Activated CD8-positive, alpha-beta memory T cell treated with anti-CD3 and anti-CD28 coated beads, Interleukin-2, amount 50 U/mL, for 1 hour (primary cell): Measurements from ENCODE around the gene LARGE1.
"Not testable (repeated sequence)": the region's sequence is repeated elsewhere in the genome, so short reads cannot be mapped to it uniquely, and the experiment has no call there.

Source experiments
- DNase-seq: peaks from one replicate; pipeline ENCODE4 v3.0.0-alpha.2; 2020; ENCODE audit errors: extremely low read depth

Gene LARGE1

DNA sequence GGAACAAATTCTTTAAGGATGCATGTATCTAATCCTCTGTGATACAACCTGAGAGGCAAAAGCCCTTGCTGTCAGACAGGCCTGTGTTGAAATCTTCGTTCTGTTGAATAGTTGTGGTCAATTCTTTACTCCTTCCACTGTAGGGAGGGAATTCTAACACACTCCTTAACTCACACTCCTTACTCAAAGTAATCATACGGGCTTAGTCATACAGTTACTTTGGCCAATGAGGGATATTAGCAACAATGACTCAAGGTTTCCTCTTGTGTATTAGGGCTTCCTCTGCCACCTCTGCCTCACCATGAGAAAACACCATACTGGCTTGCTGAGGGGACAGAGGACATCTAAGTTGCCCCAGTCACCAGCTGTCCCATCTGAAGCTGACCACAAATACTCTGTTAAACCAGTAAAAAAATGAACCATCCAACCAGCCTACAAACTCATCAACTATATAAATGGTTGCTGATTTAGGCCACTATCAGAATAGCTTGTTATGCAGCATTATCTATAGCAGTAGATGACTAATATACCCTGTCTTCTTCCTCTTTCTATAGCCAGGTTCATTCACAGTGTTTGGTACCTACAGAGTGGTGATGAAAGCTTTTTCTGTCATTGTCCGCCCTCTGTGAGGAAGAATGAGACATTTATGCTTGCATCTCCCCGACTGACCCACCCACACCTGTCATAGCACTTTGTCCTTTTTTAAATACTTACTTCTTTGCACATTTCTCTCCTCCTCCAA, 539.3 kb downstream of the LARGE1 start:
- DNase-seq = no peak

DNA sequence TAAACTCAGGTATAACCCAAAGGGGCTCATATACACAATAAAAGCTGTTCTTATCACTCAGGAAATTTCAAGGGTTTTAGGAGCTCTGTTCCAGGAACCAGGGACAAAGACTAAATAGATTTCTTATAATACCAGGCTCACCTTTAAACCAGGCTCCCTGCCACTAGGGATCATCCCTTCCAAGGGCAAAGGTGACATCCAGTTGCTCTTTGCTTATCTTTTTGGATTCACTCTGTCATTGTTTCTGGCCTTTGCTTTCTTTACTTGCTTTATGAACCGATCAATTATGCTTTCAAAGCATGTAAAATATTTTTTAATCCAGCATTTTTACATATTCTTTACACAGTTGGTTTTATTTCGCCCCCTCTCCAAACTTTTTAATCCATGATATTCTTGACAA, 540.4 kb downstream of the LARGE1 start:
- DNase-seq = no peak

DNA sequence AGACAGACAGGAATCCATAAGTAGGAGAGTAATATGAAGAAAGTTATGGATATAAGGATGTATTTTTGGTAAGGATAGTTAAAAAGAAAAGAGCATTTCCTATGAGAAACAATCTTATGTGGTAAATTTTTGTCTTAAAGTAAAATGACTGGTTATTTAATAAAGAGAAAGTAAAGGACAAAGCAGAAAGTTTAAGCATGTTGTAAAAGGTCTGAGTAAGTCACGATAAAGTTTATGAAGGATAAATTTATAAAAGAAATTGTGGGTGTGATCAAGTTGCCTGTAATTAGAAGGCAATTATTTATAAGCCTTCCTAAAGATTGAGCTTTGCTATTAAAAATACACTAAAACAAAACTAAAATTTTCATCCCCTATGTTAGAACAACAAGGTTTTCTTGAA, 547.4 kb downstream of the LARGE1 start:
- DNase-seq = no peak

DNA sequence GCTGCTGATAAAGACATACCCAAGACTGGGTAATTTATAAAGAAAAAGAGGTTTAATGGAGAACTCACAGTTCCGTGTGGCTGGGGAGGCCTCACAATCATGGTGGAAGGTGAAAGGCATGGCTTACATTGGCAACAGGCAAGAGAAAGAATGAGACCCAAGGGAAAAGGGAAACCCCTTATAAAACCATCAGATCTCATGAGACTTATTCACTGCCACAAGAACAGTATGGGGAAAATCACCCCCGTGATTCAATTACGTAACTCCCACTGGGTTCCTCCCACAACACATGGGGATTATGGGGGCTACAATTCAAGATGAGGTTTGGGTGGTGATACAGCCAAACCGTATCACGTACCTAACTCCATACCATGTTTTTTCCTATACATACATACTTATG, 557.0 kb downstream of the LARGE1 start:
- not testable (repeated sequence) for DNase-seq

DNA sequence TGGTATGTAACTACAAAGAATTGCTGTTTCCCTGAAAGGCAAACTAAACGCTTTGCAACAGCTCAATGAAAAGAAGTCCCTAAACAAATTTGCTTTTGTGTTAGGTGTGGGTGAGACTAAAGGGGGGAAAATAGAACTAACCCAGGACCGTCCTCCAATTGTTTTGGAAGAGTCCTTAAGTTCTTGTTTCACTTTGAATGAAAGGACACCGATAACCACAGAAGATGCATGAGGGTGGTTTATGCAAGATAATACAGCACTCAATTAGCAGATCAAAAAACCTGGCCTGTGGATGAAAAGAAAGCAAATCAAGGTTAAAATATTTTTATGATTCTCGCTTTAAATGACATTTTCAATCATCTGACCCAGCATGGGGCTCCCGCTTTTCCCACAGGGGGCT, 557.6 kb downstream of the LARGE1 start:
- no peak for DNase-seq

DNA sequence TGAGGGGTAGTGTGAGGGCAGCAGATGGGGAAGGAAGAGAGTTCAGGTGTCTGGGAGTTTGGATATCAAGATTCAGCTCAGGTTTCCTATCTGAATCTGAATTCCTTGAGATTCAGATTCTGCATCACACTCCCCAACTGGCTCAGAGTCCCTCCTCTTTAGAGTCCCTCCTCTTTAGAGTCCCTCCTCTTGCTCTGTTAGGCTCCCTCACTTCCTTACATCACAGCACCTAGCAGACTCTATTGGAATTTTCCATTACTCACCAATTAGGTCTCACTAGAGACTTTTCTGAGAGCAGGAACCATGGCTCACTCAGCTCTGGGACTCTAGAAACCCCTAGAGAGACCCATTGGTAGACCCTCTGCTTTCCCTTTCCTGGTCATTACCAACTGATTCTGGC, 558.7 kb downstream of the LARGE1 start:
- no peak for DNase-seq

DNA sequence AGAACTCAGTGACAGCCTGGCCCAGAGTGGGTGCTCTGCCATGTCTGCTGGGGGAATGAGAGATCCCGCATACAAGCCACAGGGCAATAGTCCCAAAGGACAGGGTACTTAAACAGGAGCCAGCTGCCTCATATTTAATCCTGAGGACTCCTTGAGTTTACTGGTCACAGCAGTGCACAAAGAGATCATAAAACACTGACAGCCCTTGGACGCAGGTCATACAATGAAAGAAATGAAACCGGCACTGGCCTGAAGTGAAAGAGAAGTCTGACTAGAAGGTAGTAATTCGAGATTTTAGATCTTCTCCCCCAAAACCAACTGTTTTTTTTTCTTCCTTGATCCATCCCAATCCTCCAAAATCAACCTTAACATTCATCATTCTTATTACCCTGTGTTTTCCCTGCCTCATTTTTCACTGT, 562.3 kb downstream of the LARGE1 start:
- DNase-seq = no peak

DNA sequence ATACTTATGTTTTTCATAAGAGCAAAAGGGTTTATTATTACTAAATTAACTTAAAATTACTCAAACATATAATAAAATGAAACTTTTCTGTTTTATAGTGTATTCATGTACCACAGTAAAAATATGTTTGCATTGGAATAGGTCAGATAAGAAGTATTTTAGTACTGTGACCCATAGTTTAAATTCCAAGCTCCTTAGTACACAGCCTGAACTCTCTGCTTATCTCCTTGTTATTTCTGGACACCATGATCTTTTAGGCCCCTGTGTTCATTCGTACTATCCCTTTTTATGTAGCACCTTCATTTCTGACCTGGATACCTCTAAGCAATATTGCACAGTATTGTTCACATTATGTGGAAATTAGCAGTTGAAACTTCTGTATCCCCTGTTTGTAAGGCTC, 565.3 kb downstream of the LARGE1 start:
- no peak for DNase-seq

DNA sequence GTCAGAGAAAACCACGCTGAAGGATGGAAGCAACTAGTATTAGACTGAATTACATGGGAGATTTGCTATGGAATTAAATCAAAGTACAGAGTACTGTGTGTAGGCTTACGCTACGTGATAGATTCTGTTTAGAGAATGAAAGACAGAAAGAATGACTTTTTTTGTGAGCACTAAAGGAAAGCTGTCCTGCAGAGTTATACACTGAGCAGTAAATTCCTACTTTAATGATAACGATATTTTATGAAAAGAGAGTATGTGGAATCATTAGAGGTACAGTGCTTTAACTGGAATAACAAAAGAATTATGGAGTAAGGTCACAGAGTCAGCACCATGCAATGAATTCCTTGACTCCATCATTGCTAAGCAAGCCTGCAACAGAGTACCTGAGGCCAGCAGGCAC, 566.8 kb downstream of the LARGE1 start:
- DNase-seq = no peak

DNA sequence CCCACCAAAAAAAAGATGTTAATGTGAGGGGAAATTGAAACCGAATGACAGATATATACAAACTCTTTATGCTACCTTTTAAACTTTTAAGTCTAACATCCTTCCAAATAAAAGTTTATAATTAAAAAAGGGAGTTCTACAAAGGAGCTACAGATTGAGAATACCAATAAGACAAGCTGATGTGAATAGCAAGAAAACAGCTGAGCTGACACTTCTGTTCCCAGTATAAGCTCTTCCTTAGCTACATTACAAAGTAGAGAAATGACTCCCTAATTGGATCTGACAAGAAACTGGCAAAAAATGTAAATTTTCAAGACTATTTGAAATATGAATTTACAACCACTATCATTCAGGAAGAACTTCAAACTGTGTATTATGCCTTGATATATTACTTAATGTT, 567.5 kb downstream of the LARGE1 start:
- no peak for DNase-seq

DNA sequence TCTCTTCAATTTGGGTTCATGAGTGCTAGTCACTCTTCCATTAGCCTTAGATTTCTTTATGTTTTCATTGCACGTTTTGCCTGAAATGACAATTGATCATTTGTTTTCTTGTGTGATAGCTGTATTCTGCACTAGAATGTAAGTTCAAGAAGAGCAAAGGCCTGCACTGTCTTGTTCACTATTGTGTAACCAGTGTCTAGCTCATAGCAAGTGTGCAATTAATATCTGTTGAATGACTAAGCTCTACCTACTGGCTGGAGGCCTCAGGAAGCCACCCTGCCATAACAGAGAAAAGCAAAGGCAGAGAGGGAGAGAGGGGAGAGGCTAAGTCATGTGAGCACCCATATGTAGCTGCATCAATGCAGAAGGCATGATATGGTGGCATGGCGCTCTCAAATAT, 569.3 kb downstream of the LARGE1 start:
- DNase-seq = no peak

DNA sequence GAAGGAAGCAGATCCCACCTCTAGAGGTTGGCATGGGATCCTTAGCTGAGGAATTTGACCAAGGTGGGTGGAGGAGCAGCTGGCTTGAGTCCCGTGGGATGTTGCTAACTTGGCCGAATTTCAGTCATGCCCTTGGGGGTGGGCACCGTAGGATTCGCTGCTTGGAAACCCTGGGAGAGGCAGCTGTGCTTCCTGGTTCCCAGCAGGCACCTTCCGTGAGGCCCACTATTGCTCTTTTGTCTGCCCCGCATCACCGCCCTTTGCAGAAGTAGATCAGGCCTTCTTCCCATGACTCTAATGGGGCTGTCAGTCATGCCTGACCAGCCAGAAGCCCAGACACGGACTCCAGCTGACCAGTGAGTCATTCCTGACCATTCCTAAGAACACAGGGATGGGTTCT, 569.8 kb downstream of the LARGE1 start:
- no peak for DNase-seq

DNA sequence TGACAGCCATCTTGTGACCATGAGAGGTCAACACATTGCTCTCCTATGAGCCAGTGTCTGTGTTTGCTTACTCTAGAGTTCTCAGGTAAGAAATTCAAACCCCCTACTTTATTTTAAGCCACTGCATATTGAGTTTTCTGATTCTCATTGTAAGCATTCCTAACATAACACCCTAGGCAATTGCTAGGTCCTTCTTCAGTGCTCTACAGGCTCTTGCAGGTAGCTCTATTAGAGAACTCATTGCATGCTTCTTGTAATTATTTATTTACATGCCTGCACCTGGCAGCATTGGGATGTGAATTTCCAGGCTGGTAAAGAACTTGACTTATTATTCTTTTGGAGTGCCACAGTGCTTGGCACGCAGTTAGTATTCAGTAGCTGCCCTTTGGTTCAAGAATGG, 573.3 kb downstream of the LARGE1 start:
- no peak for DNase-seq

DNA sequence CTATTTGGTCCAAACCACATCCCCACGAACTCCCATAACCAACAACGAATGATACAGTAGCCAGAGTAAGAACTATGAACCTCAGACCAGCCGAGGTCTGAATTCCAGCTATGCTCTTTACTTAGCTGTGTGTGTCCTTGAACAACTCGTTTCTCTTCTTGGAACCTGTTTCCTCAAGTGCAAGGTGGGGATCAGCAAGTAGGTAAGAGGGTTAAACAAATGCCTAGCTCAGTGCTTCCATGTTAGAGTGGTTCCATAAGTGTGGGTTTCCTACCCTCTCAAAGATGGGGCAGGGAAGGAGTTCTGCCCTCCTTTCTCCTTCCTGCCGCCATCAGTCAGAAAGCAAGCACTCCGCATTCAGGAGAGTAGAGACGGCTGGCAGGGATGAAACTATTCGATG, 578.7 kb downstream of the LARGE1 start:
- DNase-seq = no peak

DNA sequence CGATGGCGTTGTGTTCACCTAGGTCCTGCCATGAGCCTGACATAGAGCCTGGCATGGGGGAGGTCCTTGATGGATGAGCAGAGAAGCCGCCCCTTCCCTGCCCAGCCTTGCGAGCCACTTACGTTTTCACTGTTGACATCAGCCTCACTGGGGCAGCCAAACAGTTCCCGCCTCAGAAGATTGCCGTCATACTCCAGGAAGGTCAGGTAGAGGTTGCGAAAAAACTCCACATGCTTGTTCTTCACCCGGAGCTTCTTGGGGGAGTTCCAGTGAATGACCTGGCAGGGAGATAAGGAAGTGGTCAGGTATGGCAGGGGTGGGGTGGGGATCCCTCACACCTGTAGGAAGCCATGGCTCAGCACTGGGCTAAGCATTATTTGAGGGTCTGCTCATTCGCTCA, 582.8 kb downstream of the LARGE1 start:
- DNase-seq = no peak

DNA sequence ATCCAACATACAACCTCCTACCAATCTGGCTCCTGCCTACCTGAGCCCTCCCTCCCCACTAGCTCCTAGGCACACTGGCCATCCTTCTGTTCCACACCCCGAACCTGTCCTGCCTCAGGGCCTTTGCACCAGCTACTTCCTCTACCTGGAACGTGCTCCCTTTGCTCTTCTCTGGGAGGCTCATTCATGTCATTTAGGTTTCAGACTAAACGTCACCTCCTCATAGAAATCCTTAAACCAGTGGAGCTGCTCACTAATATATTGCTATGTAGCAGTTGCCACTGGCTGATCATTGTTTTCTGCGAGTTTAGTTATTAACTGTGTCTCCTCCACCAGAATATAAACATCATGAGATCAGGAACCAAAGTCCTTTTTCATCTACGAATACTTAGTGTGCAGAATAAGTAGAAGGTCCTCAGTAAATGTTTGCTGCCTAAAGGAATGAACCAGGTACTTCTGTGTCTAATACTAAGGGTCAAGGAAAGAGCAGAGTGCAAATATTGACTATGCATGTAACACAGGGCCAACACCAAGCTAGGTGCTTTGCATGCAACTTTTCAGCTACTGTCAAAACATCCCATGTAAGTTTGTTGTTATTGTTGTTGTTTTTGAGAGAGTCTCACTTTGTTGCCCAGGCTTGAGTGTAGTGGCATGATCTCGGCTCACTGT, 584.5 kb downstream of the LARGE1 start:
- no peak for DNase-seq

DNA sequence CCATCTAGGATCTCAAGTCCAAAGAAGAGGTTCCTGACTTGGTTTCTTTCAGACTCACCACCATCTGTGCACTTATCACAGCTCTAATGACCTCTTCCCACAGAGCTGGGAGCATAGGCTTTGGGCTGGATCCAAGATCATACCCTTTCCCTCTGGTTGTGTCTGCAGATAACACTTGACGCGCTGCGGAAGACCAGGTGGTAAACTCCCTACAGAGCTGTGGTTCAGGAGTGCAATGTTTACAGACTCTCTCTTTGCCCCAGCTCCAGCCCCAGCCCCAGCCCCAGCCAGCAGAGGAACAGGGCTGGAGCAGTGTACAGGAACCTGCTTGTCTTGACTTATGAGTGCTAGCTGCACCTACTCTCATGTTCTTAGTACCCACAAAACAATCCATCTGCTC, 587.7 kb downstream of the LARGE1 start:
- DNase-seq = no peak

DNA sequence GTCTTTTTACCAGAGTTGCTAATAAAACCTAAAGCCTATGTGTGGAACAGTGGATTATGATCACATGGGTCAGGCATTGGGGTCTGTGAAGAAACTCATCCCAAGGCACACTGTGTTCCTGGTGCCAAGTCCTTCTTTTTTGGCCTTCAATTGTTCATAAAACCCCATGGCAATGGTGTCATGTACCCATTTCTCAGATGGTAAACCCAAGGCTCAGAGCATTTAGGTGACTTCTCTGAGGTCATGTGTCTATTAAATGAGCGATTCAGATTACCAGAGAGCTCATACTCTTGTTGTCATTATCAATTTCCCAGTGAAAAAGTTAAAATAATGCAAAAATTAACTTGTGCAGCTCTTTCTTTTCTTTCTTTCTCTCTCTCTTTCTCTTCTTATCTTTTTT, 589.3 kb downstream of the LARGE1 start:
- no peak for DNase-seq

DNA sequence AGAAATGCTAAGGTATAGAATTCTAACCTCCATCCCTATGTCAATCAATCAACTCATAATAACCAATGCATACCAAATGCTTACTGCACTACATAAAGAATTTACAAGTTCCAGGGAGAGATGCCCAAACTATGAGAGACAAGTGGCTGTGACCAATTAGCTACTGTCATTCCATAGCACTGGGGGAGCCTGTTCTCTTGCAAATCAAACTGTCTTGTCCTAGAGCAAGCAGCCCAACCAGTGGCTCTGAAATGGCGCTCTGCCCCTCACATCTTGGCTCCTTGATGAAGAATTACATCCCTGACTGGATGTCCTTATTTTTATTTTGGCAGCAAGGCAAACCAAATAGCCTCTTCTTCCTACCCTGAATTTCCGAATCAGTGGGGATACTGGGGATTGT, 589.7 kb downstream of the LARGE1 start:
- no peak for DNase-seq

DNA sequence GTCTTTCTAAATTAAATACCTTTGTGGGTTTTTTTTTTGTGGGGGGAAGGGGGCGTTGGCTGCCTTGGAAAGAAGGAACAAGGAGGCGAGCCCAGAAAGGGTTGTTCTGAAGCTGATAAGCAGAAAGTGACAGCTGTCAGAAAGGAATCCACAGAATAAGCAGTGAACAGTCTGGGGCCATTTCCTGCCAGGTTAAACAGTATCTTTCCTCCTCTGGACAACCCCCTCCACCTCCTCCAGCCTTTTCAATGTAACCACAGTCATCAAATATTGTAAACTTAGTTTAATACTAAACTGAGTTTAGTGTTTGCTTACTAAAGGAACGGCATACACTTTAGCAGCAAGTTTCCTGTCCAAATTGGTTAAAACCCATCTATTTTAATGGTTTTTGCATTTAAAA, 590.9 kb downstream of the LARGE1 start:
- DNase-seq = no peak

DNA sequence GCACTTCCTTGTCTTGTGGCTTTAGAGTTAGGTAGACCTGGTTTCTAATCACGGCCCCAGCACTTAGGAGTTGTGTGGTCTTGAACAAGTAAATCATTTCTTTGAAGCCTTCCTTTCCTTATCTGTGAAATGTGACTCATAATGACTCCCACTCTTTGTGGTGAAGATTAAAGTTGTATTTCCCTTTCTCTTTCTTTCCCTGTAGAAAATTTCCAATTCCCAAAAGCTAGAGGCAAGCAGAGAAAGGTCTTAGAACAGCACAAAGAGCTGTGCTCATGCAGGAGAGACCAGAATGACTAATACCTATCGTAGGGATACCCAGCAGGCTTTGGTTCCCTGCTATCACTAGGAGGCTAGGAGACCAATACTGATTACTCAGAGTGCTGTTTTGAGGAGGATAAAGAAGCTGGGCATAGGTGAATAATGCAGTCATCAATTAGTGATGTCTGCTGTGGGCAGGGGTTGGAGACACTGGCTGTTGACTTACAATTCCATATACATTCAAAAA, 591.4 kb downstream of the LARGE1 start:
- DNase-seq = no peak

DNA sequence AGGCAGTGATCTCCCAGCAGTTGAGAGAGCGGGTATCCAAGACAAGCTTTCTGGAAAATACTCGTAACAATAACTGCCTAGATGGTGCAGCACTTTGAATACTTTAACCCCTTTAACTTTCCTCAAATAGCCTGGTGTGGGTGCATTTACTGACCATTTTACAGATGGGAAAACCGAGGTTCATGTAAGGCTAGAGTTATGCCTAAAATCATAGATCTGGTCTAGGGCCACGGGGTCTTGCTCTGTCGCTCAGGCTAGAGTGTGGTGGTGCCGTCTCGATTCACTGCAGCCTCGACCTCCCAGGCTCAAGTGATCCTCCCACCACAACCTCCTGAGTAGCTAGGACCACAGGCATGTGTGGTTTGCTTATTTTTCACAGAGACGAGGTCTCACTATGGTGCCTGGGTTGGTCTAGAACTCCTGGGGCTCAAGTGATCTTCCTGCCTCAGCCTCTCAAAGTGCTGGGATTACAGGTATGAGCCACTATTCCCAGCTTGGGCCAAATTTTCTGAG, 592.9 kb downstream of the LARGE1 start:
- DNase-seq = no peak

DNA sequence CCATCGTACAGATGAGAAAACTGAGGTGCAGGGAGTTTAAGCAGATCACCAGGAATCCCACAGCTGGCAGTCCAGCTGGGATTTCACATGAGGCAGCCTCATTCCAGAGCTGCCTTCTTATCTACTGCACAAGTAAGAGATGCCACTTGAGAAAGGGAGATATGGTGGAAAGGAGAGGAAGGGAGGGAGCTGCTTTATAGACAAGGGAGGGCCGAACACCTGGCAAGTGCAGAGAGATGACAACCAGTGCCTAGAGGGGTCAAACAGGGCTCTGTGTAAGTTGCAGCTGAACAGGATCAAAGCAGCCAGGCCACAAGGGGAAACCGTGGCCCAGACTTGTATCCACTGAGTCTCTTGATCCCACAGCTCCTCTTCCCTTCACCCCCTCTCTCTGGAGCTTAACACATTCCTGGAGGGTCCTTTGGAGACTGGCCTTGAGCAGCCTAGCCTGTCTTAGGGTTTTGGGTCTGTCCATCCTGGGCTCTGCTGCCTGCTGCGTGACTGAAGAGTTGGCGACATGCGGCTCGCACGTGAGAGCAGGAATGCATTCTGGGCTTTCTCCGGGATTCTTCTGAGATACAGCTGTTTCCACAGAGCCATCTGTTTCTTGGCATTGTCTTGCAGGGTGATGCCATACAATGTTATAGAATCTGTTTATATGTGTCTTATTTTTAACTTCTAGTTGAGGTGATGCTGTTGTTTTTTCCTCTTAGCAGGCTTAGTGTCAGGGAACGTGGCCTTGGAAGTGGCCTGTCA, 593.6 kb downstream of the LARGE1 start:
- no peak for DNase-seq
